ENCODE results near the gene PKP2.

Gene PKP2

DNA sequence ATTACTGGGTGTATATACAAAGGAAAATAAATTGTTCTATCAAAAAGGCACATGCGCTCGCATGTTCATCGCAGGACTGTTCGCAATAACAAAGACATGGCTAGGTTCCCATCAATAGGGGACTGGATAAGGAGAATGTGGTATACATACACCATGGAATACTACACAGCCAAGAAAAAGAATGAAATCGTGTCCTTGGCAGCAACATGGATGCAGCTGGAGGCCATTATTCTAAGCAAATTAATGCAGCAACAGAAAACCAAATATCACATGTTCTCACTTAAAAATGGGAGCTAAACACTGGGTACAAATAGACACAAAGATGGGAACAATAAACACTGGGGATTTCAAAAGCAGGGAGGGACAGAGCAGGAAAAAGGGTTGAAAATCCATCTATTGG lies 58.6 kb downstream of the PKP2 start:
- TF ChIP-seq, protein P1, sequence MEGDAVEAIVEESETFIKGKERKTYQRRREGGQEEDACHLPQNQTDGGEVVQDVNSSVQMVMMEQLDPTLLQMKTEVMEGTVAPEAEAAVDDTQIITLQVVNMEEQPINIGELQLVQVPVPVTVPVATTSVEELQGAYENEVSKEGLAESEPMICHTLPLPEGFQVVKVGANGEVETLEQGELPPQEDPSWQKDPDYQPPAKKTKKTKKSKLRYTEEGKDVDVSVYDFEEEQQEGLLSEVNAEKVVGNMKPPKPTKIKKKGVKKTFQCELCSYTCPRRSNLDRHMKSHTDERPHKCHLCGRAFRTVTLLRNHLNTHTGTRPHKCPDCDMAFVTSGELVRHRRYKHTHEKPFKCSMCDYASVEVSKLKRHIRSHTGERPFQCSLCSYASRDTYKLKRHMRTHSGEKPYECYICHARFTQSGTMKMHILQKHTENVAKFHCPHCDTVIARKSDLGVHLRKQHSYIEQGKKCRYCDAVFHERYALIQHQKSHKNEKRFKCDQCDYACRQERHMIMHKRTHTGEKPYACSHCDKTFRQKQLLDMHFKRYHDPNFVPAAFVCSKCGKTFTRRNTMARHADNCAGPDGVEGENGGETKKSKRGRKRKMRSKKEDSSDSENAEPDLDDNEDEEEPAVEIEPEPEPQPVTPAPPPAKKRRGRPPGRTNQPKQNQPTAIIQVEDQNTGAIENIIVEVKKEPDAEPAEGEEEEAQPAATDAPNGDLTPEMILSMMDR (IDR thresholded peaks at IDR 0.05; ENCODE audit: low read depth, low read length), result no peak
- no peak for DNase-seq (ENCODE audit: low read depth, low spot score)
- no peak overlapping the region for H3K4me3 ChIP-seq (ENCODE audit: low read depth, low read length)
- in situ Hi-C loops (cut with HindIII; ENCODE audit: low sequenced_read_pairs), result no loop called here

DNA sequence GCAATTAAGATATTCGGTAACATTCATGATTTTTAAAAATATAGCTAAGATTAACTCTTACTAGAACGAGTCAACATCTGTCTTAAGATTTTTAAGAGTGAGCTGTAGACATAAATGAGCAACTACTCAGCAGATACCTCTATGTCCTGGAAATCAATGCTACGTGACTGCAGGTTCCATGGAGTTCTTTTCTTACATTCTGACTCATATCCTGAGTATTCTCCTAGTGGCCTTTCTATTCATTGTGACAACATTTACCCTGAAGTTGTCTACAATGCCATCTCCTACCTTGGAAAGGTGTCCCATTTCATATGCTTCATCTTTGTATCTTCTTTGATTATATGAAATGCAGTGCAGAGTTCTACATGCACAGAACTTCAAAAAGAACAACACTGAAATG lies 59.9 kb downstream of the PKP2 start:
- in situ Hi-C loops (cut with HindIII; ENCODE audit: low sequenced_read_pairs), result no loop called here
- DNase-seq (ENCODE audit: low read depth, low spot score), result no peak
- no peak overlapping the region for H3K4me3 ChIP-seq (ENCODE audit: low read depth, low read length)
- TF ChIP-seq, protein P1 (IDR thresholded peaks at IDR 0.05; ENCODE audit: low read depth, low read length), result no peak

DNA sequence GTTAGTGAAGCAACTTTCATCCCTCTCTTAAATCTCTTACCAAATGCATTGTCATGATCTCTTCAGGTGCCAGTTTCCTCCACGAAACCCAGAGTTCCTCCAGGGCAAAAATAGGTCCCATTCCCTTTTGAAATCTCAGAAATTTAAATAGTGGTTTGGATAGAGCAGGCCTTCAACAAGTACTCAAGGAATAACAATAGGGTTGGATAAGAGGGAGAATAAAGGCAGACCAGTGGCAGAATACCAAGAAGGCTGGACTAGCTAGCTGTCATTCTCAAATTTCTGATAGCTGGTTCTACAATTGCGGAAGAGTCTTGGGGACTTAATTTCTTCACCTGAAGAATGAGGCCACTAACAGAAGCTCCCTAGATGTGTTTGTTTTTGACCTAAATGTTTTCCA lies 62.5 kb downstream of the PKP2 start:
- no peak for DNase-seq (ENCODE audit: low read depth, low spot score)
- no peak overlapping the region for H3K4me3 ChIP-seq (ENCODE audit: low read depth, low read length)
- in situ Hi-C loops (cut with HindIII; ENCODE audit: low sequenced_read_pairs), result no loop called here

DNA sequence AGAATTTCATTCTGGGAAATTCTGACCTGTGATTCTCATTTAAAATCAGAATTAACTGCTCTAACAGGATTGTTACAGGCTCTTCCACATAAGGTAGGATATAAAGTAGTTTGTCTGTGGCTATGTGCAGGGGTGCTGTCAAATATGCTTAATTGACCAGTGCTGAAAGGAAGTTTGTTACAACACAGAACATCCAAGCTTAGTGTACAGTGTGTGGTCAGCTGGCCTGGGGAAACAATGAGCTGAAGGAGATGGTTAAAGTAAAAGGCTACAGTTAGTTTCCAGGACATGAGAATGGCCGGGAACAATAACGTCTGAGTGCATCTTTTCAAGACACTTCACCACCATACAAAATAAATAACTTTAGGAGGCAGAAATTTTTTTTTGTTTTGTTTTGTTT lies 68.0 kb downstream of the PKP2 start:
- no peak overlapping the region for H3K4me3 ChIP-seq (ENCODE audit: low read depth, low read length)
- in situ Hi-C loops (cut with HindIII; ENCODE audit: low sequenced_read_pairs), result no loop called here
- DNase-seq (ENCODE audit: low read depth, low spot score), result no peak
- TF ChIP-seq, protein P1 (IDR thresholded peaks at IDR 0.05; ENCODE audit: low read depth, low read length), result no peak

More for the DNA sequence above, 62.5 kb downstream of the PKP2 start:
- TF ChIP-seq, protein P1 (IDR thresholded peaks at IDR 0.05; ENCODE audit: low read depth, low read length), result no peak

DNA sequence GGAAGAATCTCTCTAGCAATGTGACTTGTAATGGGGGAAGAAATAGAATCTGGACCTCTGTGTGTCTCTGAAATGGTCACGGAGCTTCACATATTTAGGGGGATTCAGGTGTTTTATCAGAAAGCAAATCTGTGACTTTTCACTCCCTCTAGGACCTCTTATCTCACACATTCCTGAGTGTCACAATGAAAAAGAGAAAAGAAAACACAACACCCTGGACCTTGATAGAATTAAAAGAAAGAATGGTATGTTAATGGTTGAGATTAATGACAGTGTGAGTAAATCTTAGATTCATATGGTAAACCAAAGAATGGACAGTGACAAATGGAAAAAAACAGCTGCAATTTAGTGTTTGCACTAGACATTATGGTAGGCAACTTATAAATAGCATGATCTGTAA lies 68.5 kb downstream of the PKP2 start:
- TF ChIP-seq, protein P1 (IDR thresholded peaks at IDR 0.05; ENCODE audit: low read depth, low read length), result no peak
- no peak for DNase-seq (ENCODE audit: low read depth, low spot score)
- no peak overlapping the region for H3K4me3 ChIP-seq (ENCODE audit: low read depth, low read length)
- in situ Hi-C loops (cut with HindIII; ENCODE audit: low sequenced_read_pairs), result no loop called here

DNA sequence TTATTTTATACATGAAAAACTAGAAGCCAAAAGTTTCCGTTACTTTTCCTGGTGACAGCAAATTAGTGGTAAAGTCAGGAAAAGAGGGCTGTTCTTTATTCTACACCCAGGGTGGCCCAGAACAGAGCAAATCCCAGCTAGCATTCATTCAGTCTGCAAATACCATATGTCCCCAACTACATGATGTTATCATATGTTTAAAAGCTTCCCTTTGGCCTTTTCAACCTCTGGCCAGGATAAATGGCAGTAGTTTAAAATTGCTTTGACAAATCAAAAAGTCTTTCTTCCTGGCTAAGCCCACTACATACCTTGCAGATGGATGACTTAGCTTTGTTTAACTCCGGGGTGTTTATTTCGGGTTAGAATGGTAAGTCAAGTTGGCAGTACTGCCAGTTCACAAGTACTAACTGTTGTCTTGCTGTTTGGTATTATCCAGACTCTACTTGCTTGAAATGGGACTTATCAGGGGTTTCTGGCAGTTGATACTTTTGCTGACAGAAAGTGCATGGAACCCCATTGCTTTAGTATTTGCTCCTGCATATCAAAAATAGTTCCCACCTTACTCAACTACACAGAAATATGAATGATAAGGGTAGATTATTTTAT lies 69.7 kb downstream of the PKP2 start:
- no peak for DNase-seq (ENCODE audit: low read depth, low spot score)
- TF ChIP-seq, protein P1 (IDR thresholded peaks at IDR 0.05; ENCODE audit: low read depth, low read length), result no peak
- in situ Hi-C loops (cut with HindIII; ENCODE audit: low sequenced_read_pairs), result no loop called here
- no peak overlapping the region for H3K4me3 ChIP-seq (ENCODE audit: low read depth, low read length)

Data from astrocyte of the spinal cord (primary cell).